ENCODE data around the gene RRP1. TPM values are rescaled to one million over a fixed set of nuclear protein-coding genes. Genes with fewer than 3 reads are reported as not detected.
"Not testable (repeated sequence)": the region's sequence is repeated elsewhere in the genome, so short reads cannot be mapped to it uniquely, and the experiment has no call there.

RRP1 gene
- polyA plus RNA-seq, 1 experiment, result 8.2 TPM

DNA sequence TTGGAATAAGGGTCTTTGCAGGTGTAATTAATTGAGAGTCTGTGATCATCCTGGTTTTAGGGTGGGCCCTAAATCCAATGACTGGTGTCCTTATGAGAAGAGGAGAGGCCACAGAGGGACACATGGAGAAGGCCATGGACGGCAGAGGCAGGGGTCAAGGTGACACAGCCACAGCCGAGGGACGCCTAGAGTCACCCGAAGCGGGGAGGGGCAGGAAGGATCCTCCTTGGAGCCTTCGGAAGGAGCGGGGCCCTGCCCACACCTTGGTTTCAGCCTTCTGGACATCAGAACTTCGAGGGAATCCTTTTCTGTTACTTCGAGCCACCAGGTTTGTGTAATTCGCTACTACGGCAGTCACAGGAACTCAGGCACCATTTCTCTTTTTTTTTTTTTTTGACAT lies 31.1 kb downstream of the RRP1 start:
- DNase-seq (ENCODE audit: low read depth, low spot score), result no peak
- Histone ChIP-seq H3K4me3 (ENCODE audit: low read depth, low read length) (no peak overlapping the region), H3K27me3 (ENCODE audit: control insufficient read depth, insufficient read depth, low read length) (peaks cover 3% of the 10 kb centered on the region), H3K9me3 (ENCODE audit: control insufficient read depth, insufficient read depth, low read length) (peaks cover 25% of the 10 kb centered on the region), H3K27ac (ENCODE audit: low read depth, low read length) (no peak overlapping the region)
- ChIA-PET CTCF (no interaction called here), POLR2A (interaction anchor here (0.7 kb wide), 1 partner anchor 157 kb away, joined by 3 read pairs; no protein-coding TSS in a partner anchor)
- TF ChIP-seq, protein P1, sequence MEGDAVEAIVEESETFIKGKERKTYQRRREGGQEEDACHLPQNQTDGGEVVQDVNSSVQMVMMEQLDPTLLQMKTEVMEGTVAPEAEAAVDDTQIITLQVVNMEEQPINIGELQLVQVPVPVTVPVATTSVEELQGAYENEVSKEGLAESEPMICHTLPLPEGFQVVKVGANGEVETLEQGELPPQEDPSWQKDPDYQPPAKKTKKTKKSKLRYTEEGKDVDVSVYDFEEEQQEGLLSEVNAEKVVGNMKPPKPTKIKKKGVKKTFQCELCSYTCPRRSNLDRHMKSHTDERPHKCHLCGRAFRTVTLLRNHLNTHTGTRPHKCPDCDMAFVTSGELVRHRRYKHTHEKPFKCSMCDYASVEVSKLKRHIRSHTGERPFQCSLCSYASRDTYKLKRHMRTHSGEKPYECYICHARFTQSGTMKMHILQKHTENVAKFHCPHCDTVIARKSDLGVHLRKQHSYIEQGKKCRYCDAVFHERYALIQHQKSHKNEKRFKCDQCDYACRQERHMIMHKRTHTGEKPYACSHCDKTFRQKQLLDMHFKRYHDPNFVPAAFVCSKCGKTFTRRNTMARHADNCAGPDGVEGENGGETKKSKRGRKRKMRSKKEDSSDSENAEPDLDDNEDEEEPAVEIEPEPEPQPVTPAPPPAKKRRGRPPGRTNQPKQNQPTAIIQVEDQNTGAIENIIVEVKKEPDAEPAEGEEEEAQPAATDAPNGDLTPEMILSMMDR (IDR thresholded peaks at IDR 0.05; ENCODE audit: low read depth, low read length), result no peak

DNA sequence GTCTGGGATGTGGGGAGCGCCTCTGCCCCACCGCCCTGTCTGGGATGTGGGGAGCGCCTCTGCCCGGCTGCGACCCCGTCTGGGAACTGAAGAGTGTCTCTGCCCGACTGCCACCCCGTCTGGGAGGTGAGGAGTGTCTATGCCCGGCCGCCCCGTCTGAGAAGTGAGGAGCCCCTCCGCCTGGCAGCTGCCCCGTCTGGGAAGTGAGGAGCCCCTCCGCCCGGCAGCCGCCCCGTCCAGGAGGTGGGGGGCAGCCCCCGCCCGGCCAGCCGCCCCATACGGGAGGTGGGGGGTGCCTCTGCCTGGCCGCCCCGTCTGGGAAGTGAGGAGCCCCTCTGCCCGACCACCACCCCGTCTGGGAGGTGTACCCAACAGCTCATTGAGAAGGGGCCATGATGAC lies 32.8 kb downstream of the RRP1 start:
- H3K4me3 ChIP-seq (ENCODE audit: low read depth, low read length); CTCF ChIA-PET; DNase-seq (ENCODE audit: low read depth, low spot score); H3K27me3 ChIP-seq (ENCODE audit: control insufficient read depth, insufficient read depth, low read length); POLR2A ChIA-PET; H3K27ac ChIP-seq (ENCODE audit: low read depth, low read length): not testable (repeated sequence)
- peaks cover 25% of the 10 kb centered on the region for H3K9me3 ChIP-seq (ENCODE audit: control insufficient read depth, insufficient read depth, low read length)

DNA sequence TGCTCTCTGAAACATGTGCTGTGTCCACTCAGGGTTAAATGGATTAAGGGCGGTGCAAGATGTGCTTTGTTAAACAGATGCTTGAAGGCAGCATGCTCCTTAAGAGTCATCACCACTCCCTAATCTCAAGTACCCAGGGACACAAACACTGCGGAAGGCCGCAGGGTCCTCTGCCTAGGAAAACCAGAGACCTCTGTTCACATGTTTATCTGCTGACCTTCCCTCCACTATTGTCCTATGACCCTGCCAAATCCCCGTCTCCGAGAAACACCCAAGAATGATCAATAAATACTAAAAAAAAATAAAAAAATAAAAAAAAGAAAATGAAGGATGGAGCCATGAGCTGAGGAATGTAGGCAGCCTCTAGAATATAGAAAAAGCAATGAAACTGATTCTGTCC lies 33.4 kb downstream of the RRP1 start:
- H3K27ac ChIP-seq (ENCODE audit: low read depth, low read length); H3K4me3 ChIP-seq (ENCODE audit: low read depth, low read length); DNase-seq (ENCODE audit: low read depth, low spot score); H3K27me3 ChIP-seq (ENCODE audit: control insufficient read depth, insufficient read depth, low read length); POLR2A ChIA-PET: not testable (repeated sequence)
- peaks cover 20% of the 10 kb centered on the region for H3K9me3 ChIP-seq (ENCODE audit: control insufficient read depth, insufficient read depth, low read length)
- CTCF ChIA-PET, result interaction anchor here (0.6 kb wide), 1 partner anchor 154 kb away, joined by 4 read pairs; no protein-coding TSS in a partner anchor

DNA sequence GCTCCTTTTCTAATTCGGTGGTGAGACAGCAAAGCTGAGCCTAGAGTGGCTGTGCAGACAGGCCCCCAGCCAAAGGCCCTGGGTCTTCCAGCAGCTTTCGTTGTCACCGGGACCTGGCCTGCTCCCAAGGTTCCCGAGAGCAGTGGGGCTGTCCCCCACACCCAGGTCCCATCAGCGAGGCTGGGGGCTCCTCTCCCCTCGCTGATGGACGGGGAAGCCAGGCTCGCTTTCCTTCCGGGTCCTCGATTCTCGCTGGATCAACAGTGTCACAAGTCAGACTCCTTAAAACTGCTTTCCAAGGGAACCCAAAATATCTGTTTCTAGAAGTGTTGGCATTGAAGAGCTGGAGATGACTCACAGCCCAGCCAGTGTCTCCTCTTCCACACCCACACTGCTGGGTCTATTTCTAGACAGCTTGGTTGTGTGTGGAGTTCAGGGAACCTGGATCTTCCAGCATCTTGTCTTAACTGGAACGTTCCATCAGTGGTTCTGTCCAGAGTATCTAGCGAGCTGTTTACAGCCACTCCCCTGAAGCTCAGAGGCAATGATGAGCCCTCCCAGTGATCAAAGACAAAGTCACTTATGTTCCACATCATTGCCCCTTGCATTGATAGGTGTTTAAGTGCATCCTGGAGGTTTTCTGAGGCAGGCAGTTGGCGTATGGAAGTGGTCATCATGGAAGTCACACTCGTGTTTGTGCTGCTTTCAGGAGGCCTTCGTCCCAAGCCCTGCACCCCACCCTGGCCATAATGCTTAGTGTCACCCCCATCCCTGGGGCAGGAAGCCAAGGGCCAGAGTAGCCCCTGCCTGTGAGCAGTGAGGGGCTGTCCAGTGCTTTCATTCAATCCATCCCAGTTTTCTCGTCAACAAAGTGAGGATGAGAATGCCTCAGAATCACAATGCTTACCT lies 35.2 kb downstream of the RRP1 start:
- Histone ChIP-seq H3K9me3 (ENCODE audit: control insufficient read depth, insufficient read depth, low read length) (peaks cover 5% of the 10 kb centered on the region; the same call in 1 of the 2 replicates), H3K4me3 (ENCODE audit: low read depth, low read length) (no peak overlapping the region), H3K27ac (ENCODE audit: low read depth, low read length) (no peak overlapping the region), H3K27me3 (ENCODE audit: control insufficient read depth, insufficient read depth, low read length) (peaks cover 8% of the 10 kb centered on the region)
- ChIA-PET CTCF (interaction anchor here (1.4 kb wide), 1 partner anchor 151 kb away, joined by 5 read pairs; no protein-coding TSS in a partner anchor), POLR2A (no interaction called here)
- peak; percentile 10 for DNase-seq (ENCODE audit: low read depth, low spot score)
- TF ChIP-seq, protein P1 (IDR thresholded peaks at IDR 0.05; ENCODE audit: low read depth, low read length), result no peak

DNA sequence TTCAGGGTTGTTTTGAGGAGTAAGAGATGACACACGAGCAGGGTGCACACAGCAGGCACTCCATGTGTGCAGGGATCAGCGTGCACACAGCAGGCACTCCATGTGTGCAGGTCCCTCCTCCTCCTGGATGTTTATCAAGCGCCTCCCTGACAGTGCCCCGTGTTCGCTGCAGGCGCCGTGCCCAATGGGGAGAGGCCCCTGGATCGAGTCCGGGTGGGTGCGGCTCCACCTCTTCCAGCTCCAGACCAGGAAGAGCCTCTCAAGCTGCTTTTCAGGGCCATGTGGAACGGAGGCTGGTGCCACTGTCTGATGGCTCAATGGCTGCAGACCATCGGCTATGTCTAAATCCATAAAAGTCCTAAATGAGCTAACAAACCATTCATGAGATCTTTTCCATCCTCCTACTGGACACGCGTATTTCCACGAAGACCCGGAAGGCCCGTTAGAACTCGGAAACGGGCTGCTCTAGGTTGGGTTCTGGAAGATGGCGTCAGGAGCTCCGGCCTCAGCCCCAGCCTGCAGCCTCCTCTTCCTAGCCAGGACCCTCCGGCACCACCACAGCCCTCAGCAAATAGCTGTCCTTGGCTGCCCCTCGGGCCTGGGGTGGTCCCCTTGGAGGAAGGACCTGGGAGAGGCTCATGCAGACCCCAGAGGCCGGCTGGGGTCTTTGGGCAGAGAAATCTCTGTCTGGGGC lies 36.0 kb downstream of the RRP1 start:
- H3K27ac ChIP-seq (ENCODE audit: low read depth, low read length), result no peak overlapping the region
- ChIA-PET POLR2A (no interaction called here), CTCF (no interaction called here)
- H3K4me3 ChIP-seq (ENCODE audit: low read depth, low read length), result no peak overlapping the region
- peaks cover 11% of the 10 kb centered on the region for H3K27me3 ChIP-seq (ENCODE audit: control insufficient read depth, insufficient read depth, low read length)
- TF ChIP-seq, protein P1 (IDR thresholded peaks at IDR 0.05; ENCODE audit: low read depth, low read length), result no peak
- peaks cover 3% of the 10 kb centered on the region; the same call in 1 of the 2 replicates for H3K9me3 ChIP-seq (ENCODE audit: control insufficient read depth, insufficient read depth, low read length)
- no peak for DNase-seq (ENCODE audit: low read depth, low spot score)
